Loucy (cell line): ENCODE measurements around the gene SLC27A4.

Source experiments
- H2AFZ ChIP-seq: fragments of 200-600 bp; sonication (generic); 2 replicates; pipeline ENCODE4 v1.6.0; 2016; ENCODE audit warnings: antibody characterized with exemption, mild to moderate bottlenecking, low read length, moderate library complexity
- H3F3A ChIP-seq: fragments of 200-600 bp; 2 replicates; pipeline ENCODE4 v1.6.0; 2016; ENCODE audit warnings: antibody characterized with exemption, low read depth, mild to moderate bottlenecking
- H3K27me3 ChIP-seq: fragments of 200-600 bp; sonication (generic); 2 replicates; pipeline ENCODE4 v1.6.1; 2014; ENCODE audit warnings: low read length, mild to moderate bottlenecking; ENCODE audit not compliant: insufficient read depth, poor library complexity, severe bottlenecking
- H3K36me3 ChIP-seq: fragments of 200-600 bp; sonication (generic); 2 replicates; pipeline ENCODE4 v1.6.1; 2016; ENCODE audit warnings: low read length; ENCODE audit not compliant: insufficient read depth
- H3K4me1 ChIP-seq: fragments of 200-600 bp; sonication (generic); 2 replicates; pipeline ENCODE4 v1.5.1; 2014; ENCODE audit warnings: low read length, mild to moderate bottlenecking; ENCODE audit not compliant: insufficient read depth, poor library complexity, severe bottlenecking
- H3K4me2 ChIP-seq: fragments of 200-600 bp; sonication (generic); 2 replicates; pipeline ENCODE4 v1.6.0; 2014; ENCODE audit warnings: antibody characterized with exemption, low read length, low read depth, mild to moderate bottlenecking; ENCODE audit not compliant: poor library complexity, severe bottlenecking
- H3K4me3 ChIP-seq: fragments of 200-600 bp; sonication (generic); 2 replicates; pipeline ENCODE4 v1.5.1; 2014; ENCODE audit warnings: low read length, mild to moderate bottlenecking, mixed read lengths; ENCODE audit not compliant: poor library complexity, severe bottlenecking
- H3K79me2 ChIP-seq: fragments of 200-600 bp; sonication (generic); 2 replicates; pipeline ENCODE4 v1.6.1; 2014; ENCODE audit warnings: low read length; ENCODE audit not compliant: insufficient read depth
- H3K9ac ChIP-seq: fragments of 200-600 bp; sonication (generic); 2 replicates; pipeline ENCODE4 v1.6.0; 2014; ENCODE audit warnings: mild to moderate bottlenecking, low read depth, low read length, moderate library complexity; ENCODE audit not compliant: poor library complexity, severe bottlenecking
- H3K9me2 ChIP-seq: fragments of 200-600 bp; sonication (generic); replicated peaks from 2 replicates; pipeline ENCODE4 v1.6.1; 2016; ENCODE audit warnings: low read depth, low read length, mixed read lengths
- H3K9me3 ChIP-seq: fragments of 200-600 bp; sonication (generic); 2 replicates; pipeline ENCODE4 v1.6.1; 2014; ENCODE audit warnings: mild to moderate bottlenecking, antibody characterized with exemption, low read length, low read depth; ENCODE audit not compliant: insufficient read depth
- H4K20me1 ChIP-seq: fragments of 200-600 bp; sonication (generic); 2 replicates; pipeline ENCODE4 v1.6.0; 2014; ENCODE audit warnings: antibody characterized with exemption, low read length, mild to moderate bottlenecking; ENCODE audit not compliant: insufficient read depth, poor library complexity, severe bottlenecking
- CTCF ChIP-seq: fragments of 200-600 bp; sonication (generic); conservative IDR thresholded peaks from 2 replicates; pipeline ENCODE4 v1.5.1; 2014; ENCODE audit warnings: mild to moderate bottlenecking, antibody characterized with exemption, low read length
- EZH2phosphoT487 ChIP-seq: fragments of 200-600 bp; IDR thresholded peaks from 2 replicates; pipeline ENCODE4 v1.6.1; 2018; ENCODE audit warnings: antibody characterized with exemption, mild to moderate bottlenecking, moderate library complexity, borderline replicate concordance

Gene SLC27A4

GRCh38 chr9:128405780-128406171 is 65.4 kb downstream of the SLC27A4 start:
- Histone ChIP-seq H3K4me1 (no peaks in the 10 kb centered on the region), H2AFZ (no peak overlapping the region), H3K9me3 (no peaks in the 10 kb centered on the region), H4K20me1 (no peaks in the 10 kb centered on the region), H3K9me2 (no peaks in the 10 kb centered on the region), H3K9ac (no peak overlapping the region), H3F3A (no peaks in the 10 kb centered on the region), H3K27me3 (no peaks in the 10 kb centered on the region), H3K79me2 (no peaks in the 10 kb centered on the region), H3K36me3 (no peaks in the 10 kb centered on the region), H3K4me2 (no peak overlapping the region), H3K4me3 (no peak overlapping the region)
- no peak for TF ChIP-seq CTCF
- TF ChIP-seq EZH2phosphoT487: no peak

DNA sequence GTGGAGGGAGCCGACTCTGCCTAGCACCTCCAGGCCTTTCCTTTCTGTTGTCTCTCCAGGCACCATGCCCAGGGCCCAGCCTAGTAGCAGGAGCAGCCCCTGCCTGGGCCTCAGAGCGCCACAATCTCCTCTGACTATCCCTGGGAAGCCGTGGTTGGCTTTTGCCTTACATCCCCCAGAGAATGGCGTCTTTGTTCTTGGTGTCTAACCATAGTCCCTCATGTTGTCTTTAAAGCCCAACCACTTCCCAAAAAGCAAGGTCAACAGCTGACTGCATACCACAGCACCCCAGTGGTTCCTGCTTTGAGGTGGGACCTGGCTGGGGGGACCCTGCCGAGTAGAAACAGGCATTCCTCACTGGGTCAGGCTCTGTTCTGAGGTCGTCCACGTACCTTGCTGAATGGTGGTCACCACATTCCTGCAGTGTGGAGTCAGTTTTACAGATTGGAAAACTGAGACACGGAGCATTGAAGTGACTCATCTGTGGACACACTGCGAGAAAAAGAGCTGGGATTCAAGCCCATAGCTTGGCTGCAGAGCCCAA is 66.6 kb downstream of the SLC27A4 start:
- H2AFZ ChIP-seq: no peak overlapping the region
- H3K4me1 ChIP-seq: no peaks in the 10 kb centered on the region
- H3K36me3 ChIP-seq: no peaks in the 10 kb centered on the region
- no peaks in the 10 kb centered on the region for H4K20me1 ChIP-seq
- no peak overlapping the region for H3K4me2 ChIP-seq
- H3K9me3 ChIP-seq: no peaks in the 10 kb centered on the region
- H3F3A ChIP-seq: no peaks in the 10 kb centered on the region
- TF ChIP-seq EZH2phosphoT487: no peak
- TF ChIP-seq CTCF: no peak
- H3K27me3 ChIP-seq: no peaks in the 10 kb centered on the region
- no peak overlapping the region for H3K9ac ChIP-seq
- H3K9me2 ChIP-seq: no peaks in the 10 kb centered on the region
- no peaks in the 10 kb centered on the region for H3K79me2 ChIP-seq
- no peak overlapping the region for H3K4me3 ChIP-seq

DNA sequence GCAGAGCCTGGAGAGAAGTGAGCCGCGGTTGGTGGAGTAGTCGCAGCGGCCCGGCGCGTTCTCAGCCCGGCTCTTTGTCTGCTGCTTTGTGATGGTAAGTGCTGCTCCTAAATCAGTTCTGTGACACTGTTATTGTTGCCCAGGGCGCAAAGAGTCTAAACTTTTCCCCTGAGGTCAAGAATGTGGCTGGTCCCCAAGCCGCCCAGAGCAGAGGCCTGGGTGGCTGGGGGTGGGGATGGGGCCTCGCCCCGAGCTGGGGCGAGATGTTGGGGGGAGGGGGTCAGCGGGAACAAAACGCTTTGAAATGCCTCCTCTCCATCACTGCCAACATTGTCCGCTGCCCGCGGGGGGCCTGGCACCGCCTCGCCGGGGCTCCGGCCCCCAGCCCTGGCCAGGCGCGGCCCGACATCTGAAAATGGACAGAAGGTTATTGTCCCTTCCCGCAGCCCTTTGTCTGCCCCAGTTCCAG is 68.7 kb downstream of the SLC27A4 start:
- no peaks in the 10 kb centered on the region for H3K4me1 ChIP-seq
- no peak overlapping the region for H2AFZ ChIP-seq
- TF ChIP-seq CTCF (no peak), EZH2phosphoT487 (no peak)
- no peaks in the 10 kb centered on the region for H3F3A ChIP-seq
- H4K20me1 ChIP-seq: no peaks in the 10 kb centered on the region
- H3K9me3 ChIP-seq: no peaks in the 10 kb centered on the region
- H3K4me2 ChIP-seq: no peak overlapping the region
- H3K79me2 ChIP-seq: no peaks in the 10 kb centered on the region
- no peak overlapping the region for H3K4me3 ChIP-seq
- H3K36me3 ChIP-seq: no peaks in the 10 kb centered on the region
- no peaks in the 10 kb centered on the region for H3K27me3 ChIP-seq
- no peak overlapping the region for H3K9ac ChIP-seq
- no peaks in the 10 kb centered on the region for H3K9me2 ChIP-seq
